Stimulated activated CD8-positive, alpha-beta memory T cell treated with anti-CD3 and anti-CD28 coated beads, Interleukin-15, amount 100 ng/mL, for 4 hours (primary cell): ENCODE measurements around the gene GAS6.

ENCODE experiments used
- DNase-seq, 2 donors: peaks; one replicate each; pipeline ENCODE4 v3.0.0-alpha.2; 2020; ENCODE audit warnings: low read depth in 2 of 2

Gene GAS6

DNA sequence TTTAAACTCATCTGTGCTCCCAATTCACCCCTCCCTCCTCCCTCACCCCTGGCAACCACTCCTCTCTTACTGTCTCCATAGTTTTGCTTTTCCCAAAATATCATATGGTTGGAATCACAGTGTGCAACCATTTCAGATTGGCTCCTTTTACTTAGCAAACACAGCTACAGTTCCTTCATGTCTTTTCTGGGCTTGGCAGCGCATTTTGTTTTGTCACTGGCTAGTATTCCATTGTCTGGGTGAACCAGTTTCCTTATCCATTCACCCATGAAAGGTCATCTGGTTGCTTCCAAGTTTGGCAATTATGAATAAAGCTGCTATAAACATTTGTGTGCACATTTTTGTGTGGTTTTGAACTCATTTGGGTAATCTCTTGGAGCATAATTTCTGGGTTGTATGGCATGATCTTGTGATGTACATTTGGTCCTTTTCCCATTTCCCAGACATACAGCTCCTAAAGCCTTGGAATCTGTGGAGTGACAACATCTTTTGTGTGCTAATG is 23.9 kb upstream of the GAS6 start:
- no peak for DNase-seq

DNA sequence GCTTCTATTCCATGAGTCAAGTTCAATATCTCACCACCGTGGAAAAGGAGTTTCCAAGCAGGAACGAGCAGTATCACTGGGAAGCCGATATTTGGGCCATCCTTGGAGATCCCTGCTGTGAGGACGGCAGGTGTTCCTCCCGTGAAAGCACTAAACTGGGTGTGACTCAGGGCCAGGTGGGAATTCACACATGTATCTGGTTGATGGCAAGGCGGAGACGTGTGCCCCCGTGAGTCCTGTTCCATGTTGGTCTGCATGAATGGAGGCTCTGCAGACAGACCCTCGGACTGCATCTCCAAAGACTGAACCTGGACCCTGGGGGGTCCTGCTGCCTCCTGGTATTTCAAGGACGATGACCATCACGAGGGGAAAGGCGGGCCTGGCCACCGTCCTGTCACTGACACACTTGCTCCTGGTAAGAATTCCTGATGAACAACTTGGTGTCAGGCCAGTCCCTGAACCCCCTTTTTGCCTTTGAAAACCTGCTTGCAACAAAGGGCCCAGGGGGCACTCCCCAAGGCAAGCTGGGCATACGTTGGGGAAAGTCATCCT is 22.8 kb upstream of the GAS6 start:
- DNase-seq, result no peak

DNA sequence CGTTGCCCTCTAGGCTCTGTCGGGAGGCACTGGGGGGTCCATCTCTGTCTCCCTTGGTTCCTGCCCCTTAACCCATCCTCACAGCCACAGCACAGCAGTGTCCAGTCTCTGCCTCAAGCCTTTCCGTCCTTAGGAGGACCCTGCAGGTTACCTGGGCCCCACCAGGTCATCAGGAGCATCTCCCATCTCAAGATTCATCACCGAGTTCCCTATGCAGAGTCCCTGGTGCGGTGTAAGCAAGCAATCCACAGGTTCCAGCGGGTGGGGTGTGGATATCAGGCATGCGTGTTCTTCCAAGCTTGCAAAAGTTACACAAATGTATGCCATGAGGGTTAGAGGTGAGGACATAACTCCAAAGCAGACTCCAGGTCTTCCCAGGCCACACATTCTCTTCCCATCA is 20.9 kb upstream of the GAS6 start:
- no peak for DNase-seq

DNA sequence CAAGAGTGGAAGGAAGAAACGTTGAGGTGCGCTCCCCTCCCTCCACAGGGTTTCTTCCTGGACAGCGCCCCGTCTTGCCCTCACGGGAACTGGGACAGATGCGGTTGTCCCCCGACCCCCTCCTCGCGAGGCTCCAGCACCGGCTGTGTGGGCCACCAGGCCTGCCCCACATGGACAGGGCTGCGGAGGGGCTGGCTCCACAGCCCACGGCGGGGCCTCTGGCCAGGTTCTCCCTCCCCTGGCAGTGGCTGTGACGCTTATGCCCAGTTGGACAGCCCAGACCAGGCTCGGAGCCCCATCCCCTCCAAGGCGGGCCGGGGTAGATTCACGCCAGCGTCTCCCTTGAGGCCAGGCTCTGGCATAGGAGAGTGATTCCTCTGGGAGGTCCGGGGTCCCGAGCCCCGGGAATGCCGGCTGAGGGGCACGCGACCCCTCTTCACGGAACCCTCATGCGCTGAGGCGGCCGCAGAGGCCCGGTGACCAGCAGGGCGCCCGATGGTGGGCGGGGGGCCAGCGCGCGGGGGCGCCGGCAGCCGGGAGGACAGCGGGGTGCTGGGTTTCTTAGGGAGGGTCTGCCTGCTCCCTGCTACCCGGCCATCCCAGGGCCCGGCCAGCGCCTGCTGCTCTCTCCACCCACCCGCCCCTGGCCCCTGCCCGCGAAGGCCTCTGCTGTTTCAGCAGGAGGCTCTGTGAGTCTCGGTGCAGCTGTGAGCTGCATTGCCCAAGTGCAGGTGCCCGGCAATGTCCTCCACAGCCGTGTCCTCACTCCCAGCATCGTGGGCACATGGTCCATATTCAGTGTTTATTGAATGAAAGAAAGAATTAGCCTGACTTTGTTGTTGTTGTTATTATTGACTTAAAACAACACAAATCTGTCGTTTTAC is 20.3 kb upstream of the GAS6 start:
- DNase-seq, result no peak

DNA sequence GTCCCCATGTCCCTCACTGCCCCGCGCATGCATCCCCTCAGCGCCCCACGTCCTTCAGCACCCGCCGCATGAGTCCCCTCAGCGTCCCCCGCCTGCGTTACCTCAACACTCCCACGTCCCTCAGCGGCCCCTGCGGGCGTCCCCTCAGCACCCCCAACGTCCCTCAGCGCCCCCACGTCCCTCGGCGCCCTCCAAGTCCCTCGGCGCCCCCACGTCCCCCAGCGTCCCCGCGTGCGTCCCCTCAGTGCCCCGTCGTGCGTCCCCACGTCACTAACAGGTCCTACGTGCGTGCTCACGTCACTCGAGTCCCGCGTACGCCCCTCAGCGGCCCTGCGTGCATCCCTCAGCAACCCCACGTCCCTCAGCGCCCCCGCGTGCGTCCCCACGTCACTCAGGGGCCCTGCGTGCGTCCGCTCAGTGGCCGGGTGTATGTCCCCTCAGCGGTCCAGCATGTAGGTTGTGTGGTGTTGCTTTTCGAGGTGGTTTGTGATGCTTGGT is 19.5 kb upstream of the GAS6 start:
- DNase-seq, result no peak

DNA sequence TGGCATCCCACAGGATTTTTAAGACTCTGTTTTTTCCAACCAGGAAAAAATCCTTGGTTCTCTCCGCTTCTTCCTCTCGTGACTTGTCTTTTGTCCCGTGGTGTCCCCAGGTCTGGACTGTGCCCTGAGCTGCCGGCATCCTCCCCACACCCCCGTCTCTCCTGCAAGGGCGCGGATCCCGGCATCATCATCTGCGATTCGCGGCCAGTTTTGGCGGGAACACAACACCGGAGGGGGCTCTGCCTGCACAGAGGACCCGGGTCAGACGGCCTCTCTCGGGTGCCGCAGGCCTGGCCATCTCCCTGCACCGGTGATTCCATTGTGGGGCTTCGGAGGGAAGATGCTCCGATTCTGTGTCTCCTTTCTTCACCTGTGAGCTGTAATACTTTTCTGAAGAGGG is 18.8 kb upstream of the GAS6 start:
- DNase-seq, result no peak

DNA sequence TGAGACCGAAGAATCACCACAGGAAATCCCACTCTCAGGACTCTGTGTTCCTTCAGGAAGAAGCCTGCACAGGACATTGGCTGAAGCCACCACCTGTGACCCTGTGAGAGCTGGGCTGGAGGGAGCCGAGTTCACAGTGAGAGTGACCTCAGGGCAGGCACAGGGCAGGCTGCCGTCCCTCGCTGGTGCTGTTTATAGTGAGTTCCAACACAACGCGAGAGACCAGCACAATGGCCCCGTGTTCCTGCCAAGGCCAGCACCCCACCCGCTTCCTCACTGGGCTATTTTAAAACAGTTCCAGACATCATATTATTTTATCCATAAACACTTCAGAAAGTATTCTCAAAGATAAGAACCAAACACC is 18.4 kb upstream of the GAS6 start:
- no peak for DNase-seq

DNA sequence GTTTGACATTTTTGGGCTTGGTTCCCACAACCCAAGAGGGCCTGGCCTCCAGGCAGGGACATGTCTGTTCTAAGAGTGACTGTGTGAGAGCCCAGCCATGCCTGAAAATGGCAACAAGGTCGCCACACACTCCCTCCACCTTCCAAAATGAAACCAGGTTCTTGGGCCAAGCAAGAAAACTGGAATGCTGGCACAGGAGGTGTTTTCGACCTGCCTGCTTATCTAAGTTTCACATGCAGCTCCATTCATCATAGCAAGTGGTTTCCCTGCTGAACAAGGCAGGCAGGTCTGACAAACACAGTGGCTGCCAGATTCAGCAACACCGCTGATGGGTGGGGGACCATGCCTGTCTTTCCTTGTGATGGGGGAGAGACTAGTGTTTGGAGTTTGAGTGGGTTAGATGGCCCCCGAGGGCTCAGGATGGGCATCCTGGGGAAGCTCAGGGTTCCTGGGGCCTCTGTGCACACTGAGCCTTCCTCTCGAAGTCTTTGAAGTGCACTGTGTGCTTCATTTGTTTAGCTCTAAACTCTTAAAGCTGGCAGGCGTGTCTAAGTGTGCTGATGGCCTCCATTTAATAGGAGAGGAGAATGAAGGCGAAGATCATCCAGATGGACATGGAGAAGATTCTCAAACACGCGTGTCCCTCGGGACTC is 17.9 kb upstream of the GAS6 start:
- DNase-seq, result no peak

DNA sequence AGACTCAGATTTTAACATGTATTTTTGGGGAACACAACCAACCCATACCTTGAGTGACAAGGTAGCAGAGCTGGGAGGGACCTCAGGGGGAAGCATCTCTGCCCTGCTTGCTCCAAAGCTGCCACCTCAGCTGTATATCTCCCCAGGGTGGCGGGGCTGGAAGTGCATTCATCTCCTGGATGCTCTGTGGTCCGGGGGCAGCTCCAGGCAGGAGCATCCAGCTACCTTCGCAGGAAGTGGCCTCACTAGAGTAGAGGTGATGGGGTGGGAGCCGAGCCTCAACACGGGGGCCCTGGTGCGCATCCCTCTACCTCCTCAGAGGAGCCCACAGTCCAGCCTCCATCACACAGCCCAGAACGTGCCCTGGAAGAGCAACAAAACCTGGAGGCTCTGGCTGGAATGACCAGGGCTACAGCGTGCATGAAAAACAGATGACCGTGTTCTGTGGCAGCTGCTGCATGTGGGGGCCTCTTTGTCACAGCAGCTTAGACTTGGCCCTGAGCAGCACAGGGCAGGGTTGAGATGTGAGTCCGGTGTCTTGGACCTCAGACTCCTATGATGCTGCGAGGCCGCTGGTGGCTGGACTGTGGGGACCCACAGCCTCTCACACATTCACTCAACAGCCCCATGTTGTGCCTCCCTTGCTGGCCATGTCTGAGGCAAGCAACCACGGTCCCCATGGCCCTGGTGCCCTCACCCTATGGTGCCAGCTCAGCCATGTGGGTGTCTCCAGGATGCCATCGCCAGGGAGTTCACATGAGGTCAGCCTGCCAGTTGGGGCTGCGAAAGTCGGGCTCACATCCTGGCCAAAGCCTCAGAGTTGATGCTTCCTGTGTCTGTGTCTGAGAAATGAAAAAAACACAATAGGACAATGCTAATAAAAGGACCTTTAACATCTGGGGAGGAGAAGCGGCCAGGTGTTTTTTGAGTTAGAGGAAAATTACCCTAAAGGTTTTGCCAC is 17.1 kb upstream of the GAS6 start:
- no peak for DNase-seq

DNA sequence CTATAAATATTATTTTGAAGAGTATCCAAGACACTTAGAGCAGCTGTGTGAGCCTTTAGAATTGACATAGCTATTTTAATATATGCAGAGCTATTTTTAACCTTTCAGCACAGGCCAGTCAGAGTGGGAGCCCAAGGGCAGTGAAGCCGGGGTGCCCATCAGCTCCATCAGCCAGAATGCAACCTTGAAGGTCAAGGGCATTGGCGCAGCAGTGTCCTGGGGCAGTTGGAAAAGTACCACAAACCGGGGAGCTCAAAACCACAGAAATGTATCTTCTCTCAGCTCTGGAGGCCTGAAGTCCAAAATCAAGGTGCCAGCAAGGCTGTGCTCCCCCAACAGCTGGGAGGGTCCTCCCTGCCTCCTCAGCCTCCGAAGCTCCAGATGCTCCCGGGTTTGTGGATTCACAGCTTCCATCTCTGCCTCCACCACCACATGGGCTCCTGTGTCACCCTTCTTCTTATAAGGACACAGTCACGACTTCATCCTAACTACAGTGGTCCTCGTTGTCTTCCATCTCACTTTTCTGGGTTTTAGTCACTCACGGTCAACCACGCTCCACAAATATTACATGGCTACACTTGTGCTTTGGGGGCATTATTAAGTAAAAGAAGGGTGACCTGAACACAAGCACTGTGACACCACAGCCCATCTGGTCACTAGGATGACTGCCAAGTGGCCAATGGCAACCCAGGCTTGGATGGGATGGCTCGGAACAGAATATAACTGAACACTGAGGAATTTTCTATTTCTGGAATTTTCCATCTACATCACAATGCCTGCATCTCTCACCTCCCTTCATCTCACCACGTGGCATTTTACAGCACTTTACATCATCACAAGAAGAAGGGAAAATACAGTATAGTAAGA is 15.9 kb upstream of the GAS6 start:
- DNase-seq, result no peak

DNA sequence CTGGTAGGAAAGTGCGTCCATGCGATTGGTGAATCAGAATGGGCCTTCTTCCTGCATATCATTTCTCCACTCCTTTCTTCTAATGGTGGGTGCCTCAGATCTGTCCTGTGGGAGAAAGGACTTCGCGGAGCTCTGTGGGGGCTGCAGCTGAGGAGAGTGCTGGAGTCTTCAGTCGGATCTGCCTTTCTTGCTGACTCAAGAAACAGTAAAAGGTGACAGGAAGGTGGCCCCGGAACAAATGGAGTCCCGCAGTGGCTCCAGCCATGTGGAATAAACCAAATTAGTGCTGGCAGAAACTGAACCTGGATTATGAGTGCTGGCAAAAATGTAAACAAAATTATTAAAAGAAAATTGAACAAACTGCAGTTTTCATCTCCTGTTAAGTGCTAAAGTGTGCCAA is 15.1 kb upstream of the GAS6 start:
- DNase-seq, result no peak

DNA sequence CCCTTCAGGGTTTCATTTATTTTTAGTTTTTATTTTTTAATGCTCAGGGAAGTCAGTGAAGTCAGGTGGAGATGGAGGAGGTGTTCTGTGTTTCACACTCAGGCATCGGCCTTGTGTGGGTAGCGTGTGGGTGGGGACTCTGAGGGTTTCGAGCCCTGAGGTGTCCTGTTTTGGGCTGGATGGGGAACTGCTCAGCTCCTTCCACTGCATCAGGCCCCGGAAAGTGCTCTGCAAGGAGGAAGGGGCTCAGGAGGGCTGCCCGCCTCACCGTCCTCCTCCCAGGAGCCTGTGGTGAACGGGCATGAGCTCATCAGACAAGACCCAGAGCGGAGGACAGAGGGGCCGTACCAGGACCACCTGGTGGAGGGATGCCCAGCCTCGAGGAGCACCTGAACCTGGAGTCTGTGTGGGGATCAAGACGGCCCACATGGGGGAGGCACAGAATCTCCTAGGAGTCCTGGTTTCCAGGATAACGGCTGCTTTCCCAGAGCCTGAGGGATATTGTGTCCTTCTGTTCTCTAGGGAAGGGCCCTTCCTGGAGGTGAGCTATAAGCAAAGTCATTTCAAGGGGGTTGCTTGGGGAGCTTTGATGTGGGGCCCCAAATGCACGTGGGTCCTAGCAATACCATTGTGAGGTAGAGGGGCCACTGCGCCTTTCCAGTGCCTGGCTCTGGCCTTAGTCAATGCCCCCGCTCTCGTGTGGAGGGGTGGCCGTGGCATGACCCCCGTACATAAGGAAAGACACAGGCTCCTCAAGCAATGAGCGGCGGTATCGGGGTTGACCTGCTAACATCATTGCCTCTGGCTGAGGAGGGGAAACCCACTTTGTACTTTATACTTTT is 13.5 kb upstream of the GAS6 start:
- DNase-seq, result no peak

DNA sequence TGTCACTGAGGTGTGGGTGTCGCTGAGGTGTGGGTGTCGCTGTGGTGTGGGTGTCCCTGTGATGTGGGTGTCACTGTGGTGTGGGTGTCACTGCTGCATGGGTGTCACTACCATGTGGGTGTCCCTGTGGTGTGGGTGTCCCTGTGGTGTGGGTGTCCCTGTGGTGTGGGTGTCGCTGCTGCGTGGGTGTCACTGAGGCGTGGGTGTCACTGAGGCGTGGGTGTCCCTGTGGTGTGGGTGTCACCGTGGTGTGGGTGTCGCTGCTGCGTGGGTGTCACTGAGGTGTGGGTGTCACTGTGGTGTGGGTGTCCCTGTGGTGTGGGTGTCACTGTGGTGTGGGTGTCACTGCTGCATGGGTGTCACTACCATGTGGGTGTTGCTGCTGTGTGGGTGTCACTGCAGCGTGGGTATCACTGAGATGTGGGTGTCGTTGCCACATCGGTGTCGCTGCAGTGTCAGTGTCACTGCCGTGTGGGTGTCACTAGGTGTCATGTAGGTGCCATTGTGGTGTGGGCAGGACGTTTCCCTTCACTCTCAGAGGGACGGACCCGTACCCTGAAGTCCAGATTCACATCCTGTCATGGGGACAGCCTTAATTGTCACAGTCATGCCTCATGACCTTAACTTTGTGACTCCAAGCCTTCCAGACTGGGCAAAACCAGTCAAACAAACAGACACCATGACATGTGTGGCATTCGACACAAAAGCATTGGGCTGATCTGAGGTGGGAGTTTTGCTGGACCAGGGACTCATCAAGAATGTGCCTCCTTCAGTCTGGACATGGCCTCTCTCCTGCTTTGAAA is 12.7 kb upstream of the GAS6 start:
- no peak for DNase-seq

DNA sequence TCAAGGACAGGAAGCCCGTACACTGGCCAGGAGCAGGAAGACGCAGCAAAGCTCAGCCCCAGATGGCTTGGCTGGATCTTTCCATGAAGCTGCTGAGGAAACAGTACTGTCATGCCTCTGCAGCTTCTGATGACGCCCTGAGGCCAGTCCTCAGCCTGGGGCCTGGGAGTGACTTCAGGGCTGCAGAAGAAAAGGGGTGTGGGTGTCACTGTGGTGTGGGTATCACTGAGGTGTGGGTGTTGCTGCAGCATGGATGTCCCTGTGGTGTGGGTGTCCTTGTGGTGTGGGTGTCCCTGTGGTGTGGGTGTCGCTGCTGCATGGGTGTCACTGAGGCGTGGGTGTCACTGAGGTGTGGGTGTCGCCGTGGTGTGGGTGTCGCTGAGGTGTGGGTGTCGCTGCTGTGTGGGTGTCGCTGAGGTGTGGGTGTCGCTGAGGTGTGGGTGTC is 12.0 kb upstream of the GAS6 start:
- DNase-seq, result no peak

DNA sequence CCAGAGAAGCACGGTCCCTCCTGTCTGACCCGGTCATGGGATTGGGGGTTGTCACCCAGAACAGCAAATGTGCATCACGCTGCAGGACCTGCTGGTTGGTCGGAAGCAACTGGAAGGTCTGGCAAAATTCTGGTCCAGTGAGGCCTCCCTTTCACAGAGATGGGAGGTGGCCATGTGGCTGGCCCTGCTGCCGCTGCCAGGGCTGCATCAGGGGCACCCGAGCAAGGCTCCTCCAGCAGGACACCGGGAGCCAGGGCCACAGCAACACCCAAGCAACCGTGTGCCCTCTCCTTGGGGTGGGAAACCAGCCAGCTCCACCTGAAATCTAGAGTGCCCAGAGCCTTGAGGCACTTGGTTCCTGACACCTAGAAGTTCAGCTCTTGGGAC is 11.5 kb upstream of the GAS6 start:
- no peak for DNase-seq

DNA sequence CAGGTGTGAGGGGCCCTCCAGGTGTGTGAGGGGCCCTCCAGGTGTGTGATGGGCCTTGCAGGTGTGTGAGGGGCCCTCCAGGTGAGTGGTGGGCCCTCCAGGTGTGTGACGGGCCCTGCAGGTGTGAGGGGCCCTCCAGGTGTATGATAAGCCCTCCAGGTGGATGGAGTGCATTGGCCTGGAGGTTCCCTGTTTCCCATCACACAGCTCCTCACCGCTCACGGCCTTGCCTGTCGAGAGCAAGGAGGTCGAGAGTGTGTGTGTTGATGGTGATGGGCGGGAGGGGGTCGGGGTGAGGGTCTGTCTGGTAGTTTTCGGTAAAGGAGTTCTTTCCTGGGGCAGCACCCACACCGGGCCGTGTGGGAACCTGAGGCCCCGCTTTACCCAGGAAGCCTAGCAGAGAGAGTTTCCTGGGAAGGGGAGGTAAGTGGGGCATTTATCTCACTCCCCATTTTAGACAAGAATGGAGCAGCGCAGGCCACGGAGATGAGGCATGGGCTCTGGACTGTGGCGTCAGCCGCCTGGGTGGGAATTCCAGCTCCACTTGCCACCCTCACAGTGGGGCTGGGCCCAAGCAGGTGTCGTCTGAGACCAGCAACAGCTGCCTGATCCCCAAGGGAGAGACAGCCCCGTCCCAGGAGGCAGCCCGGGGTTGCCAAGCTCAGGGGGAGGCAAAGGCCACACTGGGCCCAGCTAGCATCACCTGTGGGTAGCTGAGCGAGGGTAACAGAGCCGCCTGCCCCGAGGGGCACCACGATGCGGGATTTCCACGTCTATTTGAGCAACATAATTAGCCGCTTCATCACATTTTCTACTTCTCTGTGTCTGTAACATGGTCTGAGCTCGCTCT is 10.9 kb upstream of the GAS6 start:
- no peak for DNase-seq

DNA sequence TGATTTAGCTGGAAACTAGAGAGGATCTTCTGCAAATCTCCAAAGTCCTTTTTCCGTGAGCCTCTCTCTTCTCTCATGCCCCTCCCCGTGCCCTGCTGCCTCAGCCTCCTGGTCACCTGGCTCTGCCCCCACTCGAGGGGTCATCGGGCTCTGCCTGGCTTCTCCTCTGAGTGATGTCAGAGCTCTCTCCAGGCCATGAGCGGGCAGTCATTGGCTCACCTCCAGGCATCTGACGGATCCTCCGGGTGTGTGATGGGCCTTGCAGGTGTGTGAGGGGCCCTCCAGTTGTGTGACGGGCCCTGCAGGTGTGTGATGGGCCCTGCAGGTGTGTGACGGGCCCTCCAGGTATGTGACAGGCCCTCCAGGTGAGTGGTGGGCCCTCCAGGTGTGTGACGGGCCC is 10.3 kb upstream of the GAS6 start:
- no peak for DNase-seq

DNA sequence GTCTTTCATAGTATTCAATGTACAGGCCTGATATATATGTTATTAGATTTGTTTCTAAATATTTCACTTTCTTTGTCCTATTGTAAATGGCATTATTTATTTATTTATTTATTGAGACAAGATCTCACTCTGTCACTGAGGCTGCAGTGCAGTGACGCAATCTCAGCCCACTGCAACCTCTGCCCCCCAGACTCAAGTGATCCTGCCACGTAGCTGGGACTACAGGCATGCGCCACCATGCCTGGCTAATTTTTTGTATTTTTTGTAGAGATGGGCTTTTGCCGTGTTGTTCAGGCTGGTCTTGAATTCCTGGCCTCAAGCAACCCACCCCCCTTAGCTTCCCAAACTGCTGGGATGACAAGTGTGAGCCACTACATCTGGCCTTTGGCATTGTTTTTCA is 5.4 kb upstream of the GAS6 start:
- no peak for DNase-seq
